Astrocyte of the spinal cord (primary cell): ENCODE measurements around the gene TOM1L2.

Source experiments
- DNase-seq: peaks from one replicate; pipeline ENCODE4 v3.0.0; 2011; ENCODE audit warnings: low read depth, low spot score
- H3K4me3 ChIP-seq: 2 replicates; pipeline ENCODE4 v1.5.1; 2011; ENCODE audit warnings: low read depth, mild to moderate bottlenecking, low read length, moderate library complexity
- in situ Hi-C: cut with HindIII; loops from 2 replicates; pipeline ENCODE4 v1.10.0; 2017; ENCODE audit warnings: low sequenced_read_pairs
- TF ChIP-seq, protein P1 (sequence below): IDR thresholded peaks from 2 replicates; pipeline ENCODE4 v1.5.1; 2012; ENCODE audit warnings: low read depth, mild to moderate bottlenecking, low read length, inconsistent platforms

TOM1L2 gene

DNA sequence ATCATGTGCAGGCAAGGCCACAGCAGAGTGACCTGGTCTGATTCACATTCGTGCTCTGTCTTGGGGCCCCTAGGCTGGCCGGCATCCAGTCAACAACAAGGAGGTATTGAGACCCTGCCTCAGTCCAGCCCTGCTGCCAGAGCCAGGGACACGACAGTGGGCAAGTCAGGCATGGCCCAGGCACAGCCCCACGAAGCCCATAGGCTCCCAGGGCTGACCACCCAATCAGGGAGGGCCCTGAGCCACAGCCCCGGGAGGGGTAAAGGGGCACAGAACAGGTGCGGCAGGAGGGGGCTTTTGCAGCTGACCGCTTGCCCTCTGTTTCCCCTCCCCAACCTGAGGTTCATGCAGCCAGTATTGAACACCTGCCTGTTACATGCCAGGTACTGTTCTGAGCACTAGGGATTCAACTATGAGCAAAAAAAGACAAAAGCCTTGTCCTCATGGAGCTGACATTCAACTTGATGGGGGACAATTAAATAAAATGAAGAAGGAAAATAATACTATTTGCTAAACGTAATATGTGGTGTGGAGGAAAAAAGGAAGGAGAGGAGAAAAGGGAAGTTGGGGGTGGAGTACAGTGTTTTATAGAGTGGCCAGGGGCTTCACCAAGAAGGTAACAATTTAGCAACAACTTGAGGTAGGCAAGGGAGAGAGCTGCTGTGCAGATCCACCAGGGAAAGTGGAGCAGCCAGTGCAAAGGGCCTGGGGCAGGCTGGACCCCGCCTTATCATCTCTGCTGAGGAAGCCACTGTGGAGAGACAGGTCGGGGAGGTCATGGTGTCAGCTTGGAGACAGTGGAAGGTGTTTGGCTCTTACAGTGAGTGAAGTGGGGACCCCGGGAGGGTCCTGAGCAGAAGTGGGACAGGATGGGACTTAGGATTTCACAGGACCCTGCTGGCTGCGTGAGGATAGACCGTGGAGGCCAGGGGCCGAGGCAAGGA lies 6.6 kb upstream of the TOM1L2 start:
- in situ Hi-C loops: no loop called here
- TF ChIP-seq, protein P1, sequence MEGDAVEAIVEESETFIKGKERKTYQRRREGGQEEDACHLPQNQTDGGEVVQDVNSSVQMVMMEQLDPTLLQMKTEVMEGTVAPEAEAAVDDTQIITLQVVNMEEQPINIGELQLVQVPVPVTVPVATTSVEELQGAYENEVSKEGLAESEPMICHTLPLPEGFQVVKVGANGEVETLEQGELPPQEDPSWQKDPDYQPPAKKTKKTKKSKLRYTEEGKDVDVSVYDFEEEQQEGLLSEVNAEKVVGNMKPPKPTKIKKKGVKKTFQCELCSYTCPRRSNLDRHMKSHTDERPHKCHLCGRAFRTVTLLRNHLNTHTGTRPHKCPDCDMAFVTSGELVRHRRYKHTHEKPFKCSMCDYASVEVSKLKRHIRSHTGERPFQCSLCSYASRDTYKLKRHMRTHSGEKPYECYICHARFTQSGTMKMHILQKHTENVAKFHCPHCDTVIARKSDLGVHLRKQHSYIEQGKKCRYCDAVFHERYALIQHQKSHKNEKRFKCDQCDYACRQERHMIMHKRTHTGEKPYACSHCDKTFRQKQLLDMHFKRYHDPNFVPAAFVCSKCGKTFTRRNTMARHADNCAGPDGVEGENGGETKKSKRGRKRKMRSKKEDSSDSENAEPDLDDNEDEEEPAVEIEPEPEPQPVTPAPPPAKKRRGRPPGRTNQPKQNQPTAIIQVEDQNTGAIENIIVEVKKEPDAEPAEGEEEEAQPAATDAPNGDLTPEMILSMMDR: no peak
- no peak for DNase-seq
- no peak overlapping the region for H3K4me3 ChIP-seq

DNA sequence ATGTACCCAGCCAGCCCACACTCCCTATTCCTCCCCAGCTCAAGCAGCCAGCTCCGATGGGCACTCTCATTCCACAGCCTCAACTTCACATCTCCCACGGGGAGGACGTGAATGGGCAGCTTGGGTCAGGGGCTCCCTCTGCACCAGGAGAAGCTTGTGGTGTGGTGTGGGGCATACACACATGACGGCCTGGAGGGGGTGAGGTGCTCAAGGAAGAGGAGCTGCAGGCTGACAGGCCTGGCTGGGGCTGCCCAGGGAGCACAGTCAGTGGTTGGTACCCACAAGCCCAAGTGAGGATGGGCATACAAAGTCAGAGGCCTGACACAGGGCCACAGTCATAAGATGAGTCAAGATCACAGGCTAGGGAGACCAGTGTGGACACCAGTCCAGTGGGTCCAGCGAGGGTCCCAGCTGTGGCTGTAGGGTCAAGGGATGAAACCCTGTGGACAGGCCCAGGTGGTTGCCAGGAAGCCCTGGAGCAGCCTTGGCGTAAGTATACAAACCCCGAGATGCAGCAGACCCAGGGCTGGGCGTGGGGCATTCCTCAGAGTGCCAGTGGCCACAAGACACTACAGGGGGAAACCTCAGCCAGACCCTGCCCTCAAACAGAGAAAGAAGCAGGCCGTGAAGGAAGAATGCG lies 4.9 kb upstream of the TOM1L2 start:
- H3K4me3 ChIP-seq: no peak overlapping the region
- DNase-seq: no peak
- TF ChIP-seq, protein P1: no peak
- in situ Hi-C loops: no loop called here

DNA sequence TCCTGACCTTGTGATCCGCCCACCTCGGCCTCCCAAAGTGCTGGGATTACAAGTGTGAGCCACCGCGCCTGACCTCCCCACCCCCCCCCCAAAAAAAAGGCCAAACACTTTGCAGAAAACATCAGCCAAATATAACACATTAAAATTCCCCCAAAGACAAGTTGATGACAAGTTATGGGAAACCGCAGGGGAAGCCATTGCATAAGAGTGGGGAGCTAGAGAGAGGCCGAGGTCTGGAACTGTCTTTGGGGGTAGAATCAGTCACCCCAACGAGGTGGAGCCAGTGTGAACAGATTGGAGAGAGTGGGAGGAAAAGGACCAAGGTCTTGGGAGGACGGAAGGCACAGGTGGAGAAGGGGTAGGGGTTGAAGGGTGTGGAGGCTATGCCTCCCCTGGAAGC lies 3.2 kb upstream of the TOM1L2 start:
- DNase-seq: no peak
- H3K4me3 ChIP-seq: no peak overlapping the region
- TF ChIP-seq, protein P1: no peak
- in situ Hi-C loops: no loop called here

DNA sequence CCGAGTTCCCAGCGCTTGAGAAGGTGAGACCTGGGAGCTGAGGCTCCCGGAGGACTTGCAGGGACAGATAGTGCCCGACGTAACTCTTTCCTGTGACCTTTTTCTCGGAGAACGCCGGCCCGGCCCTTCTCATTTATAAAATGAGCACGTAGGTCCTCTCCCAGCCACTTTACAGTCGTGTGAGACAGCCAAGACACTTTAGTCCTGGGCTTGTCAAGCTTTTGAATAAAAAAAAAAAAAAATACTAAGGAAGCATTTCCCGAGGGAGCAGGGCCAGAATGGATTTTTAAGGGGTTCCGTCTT lies 703 bp upstream of the TOM1L2 start:
- no peak for DNase-seq
- in situ Hi-C loops: no loop called here
- peak overlapping the region; percentile 64 for H3K4me3 ChIP-seq
- TF ChIP-seq, protein P1: no peak

DNA sequence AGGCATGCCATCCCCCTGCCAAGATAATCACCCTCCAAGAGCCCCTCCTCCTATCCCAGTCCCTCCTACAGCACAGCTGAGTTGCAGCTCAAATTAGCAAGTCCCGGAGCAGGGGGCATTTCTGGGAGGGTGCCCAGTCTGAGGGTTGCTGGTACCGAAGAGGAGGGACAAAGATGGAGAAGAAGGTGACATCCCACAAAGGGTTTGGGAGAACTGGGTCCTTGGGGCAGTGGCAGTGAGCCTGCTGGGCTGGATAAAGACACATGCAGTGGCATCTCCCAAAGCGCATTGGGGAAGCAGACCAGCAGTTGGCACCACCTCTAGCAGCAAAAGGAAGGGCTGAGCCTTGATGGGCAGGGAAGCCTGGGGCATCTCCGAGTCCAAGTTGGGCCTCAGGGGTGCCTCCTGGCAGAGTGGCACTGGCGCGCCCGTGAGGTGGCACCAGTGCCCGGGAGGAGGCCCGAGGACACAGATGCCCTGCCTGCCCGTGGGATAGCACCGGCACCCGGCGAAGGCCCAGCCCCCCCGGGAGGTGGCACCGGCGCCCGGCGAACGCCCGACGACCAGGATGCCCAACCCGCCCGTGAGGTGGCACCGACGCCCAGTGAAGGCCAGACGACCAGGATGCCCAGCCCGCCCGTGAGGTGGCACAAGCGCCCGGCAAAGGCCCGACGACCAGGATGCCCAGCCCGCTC lies 622 bp downstream of the TOM1L2 start:
- in situ Hi-C loops: no loop called here
- TF ChIP-seq, protein P1: no peak
- DNase-seq: no peak
- H3K4me3 ChIP-seq: peak overlapping the region; percentile 64

DNA sequence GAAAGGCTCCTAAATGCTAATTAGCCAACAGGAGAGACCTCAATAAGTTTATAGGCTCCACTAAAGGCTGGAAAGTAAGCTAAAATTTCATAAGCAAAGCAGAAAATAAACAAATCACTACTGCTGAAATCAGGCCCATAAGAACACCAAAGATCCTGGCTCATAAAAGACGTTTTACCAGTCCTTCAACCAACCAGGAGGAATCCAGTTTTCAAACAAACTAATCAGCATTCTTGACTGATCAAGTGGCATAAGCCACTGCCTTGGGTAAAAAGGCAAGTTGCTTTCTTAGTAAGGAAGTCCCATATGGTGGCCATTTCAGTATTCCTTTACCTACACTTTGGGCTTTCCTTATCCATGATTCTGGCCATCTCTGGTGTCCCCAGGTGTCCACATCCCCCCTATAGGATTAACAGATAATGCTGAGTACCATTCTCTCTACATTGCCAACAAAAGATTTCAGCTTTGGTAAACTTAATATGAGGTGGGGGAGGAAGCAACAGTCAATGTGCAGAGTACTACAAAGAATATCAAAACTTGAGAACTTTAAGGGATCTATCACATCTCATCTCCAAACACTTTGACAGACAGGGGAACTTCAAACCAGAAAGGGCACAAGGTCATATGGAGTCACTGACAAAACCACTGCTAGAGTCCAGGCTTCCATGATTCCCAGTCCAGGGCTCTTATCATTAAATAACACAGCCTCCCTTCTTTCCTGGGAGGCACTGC lies 1.3 kb downstream of the TOM1L2 start:
- TF ChIP-seq, protein P1: no peak
- DNase-seq: no peak
- in situ Hi-C loops: no loop called here
- peak overlapping the region; percentile 64 for H3K4me3 ChIP-seq
